ENCODE measurements around the gene MAMDC2. TPM values are rescaled to one million over a fixed set of nuclear protein-coding genes. Genes with fewer than 3 reads are reported as not detected.

Gene MAMDC2
- total and polyA plus RNA-seq, 2 of the 4 experiments (the other 2 are of a cell fraction) = 5.0 to 5.2 TPM

DNA sequence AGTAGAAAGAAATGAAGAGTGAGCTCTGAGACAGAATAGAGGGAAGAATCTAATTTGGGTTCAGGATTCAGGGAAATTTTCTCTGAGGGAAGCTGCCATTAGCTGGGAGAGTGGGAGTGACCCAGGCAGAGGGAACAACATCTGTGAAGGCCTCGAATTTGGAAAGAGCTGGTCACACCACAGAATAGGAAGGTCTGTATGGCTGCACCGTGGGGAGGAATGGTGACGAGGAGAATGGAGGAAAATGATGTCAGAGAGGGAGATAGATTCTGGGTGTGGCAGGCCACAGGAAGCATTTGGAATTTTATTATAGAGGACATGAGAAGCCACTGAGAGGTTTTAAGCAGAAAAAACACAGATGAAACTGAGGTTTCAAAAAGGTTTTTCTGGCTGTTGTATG lies 98.5 kb downstream of the MAMDC2 start:
- H3K79me1 ChIP-seq (ENCODE audit: low read depth in 1 of 2, low read length in 2 of 2) = no peaks in the 10 kb centered on the region
- CTCF ChIA-PET = no interaction called here
- no peak overlapping the region for H3K56ac ChIP-seq (ENCODE audit: extremely low read depth, insufficient read depth, low read length)
- H3K23ac ChIP-seq (ENCODE audit: low read depth, low read length) = no peak overlapping the region
- no peak overlapping the region for H4K8ac ChIP-seq (ENCODE audit: low read depth in 2 of 2, low read length in 2 of 2)
- in situ Hi-C loops (cut with MboI; ENCODE audit: low sequenced_read_pairs) = no loop called here
- TF ChIP-seq RAD21 (IDR thresholded peaks at IDR 0.05; ENCODE audit: low read length) = no peak
- TF ChIP-seq POLR2A (IDR thresholded peaks at IDR 0.05; ENCODE audit: low read depth, low read length) = no peak
- TF ChIP-seq CEBPB (IDR thresholded peaks at IDR 0.05; ENCODE audit: low read depth, low read length) = no peak
- TF ChIP-seq SMC3 (IDR thresholded peaks at IDR 0.05; ENCODE audit: low read depth, low read length) = no peak
- TF ChIP-seq RFX5 (IDR thresholded peaks at IDR 0.05; ENCODE audit: low read depth, low read length) = no peak
- no peak for TF ChIP-seq CHD1 (IDR thresholded peaks at IDR 0.05; ENCODE audit: low read depth, low read length)
- no peak for TF ChIP-seq MAFK (IDR thresholded peaks at IDR 0.05; ENCODE audit: low read depth, low read length)
- no peak for TF ChIP-seq BHLHE40 (IDR thresholded peaks at IDR 0.05; ENCODE audit: low read depth, low read length)
- no peak for TF ChIP-seq RCOR1 (IDR thresholded peaks at IDR 0.05; ENCODE audit: insufficient replicate concordance, low read length)
- TF ChIP-seq NFE2L2 (IDR thresholded peaks at IDR 0.05; ENCODE audit: low read depth, low read length) = no peak
- no peak for TF ChIP-seq MXI1 (IDR thresholded peaks at IDR 0.05; ENCODE audit: borderline replicate concordance, low read depth, low read length)
- TF ChIP-seq, protein P1, sequence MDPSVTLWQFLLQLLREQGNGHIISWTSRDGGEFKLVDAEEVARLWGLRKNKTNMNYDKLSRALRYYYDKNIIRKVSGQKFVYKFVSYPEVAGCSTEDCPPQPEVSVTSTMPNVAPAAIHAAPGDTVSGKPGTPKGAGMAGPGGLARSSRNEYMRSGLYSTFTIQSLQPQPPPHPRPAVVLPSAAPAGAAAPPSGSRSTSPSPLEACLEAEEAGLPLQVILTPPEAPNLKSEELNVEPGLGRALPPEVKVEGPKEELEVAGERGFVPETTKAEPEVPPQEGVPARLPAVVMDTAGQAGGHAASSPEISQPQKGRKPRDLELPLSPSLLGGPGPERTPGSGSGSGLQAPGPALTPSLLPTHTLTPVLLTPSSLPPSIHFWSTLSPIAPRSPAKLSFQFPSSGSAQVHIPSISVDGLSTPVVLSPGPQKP (IDR thresholded peaks at IDR 0.05; ENCODE audit: borderline replicate concordance, low read depth, low read length) = no peak
- TF ChIP-seq, protein P2, sequence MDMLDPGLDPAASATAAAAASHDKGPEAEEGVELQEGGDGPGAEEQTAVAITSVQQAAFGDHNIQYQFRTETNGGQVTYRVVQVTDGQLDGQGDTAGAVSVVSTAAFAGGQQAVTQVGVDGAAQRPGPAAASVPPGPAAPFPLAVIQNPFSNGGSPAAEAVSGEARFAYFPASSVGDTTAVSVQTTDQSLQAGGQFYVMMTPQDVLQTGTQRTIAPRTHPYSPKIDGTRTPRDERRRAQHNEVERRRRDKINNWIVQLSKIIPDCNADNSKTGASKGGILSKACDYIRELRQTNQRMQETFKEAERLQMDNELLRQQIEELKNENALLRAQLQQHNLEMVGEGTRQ (IDR thresholded peaks at IDR 0.05; ENCODE audit: low read depth, low read length) = no peak
- TF ChIP-seq FOS (IDR thresholded peaks at IDR 0.05; ENCODE audit: low read depth, low read length) = no peak
- no peak for TF ChIP-seq MAZ (IDR thresholded peaks at IDR 0.05; ENCODE audit: borderline replicate concordance, low read depth, low read length)
- TF ChIP-seq, protein P3, sequence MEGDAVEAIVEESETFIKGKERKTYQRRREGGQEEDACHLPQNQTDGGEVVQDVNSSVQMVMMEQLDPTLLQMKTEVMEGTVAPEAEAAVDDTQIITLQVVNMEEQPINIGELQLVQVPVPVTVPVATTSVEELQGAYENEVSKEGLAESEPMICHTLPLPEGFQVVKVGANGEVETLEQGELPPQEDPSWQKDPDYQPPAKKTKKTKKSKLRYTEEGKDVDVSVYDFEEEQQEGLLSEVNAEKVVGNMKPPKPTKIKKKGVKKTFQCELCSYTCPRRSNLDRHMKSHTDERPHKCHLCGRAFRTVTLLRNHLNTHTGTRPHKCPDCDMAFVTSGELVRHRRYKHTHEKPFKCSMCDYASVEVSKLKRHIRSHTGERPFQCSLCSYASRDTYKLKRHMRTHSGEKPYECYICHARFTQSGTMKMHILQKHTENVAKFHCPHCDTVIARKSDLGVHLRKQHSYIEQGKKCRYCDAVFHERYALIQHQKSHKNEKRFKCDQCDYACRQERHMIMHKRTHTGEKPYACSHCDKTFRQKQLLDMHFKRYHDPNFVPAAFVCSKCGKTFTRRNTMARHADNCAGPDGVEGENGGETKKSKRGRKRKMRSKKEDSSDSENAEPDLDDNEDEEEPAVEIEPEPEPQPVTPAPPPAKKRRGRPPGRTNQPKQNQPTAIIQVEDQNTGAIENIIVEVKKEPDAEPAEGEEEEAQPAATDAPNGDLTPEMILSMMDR (conservative IDR thresholded peaks at IDR 0.05; ENCODE audit: low read depth, low read length) = no peak
- H4K91ac ChIP-seq (ENCODE audit: insufficient read depth, low read depth, low read length) = no peak overlapping the region
- H2AK9ac ChIP-seq (replicated peaks; ENCODE audit: low read depth, low read length, poor library complexity) = no peak overlapping the region
- no peak overlapping the region for H3K27ac ChIP-seq (ENCODE audit: insufficient read depth, low read length)
- no peaks in the 10 kb centered on the region for H3K36me3 ChIP-seq (ENCODE audit: control insufficient read depth, insufficient read depth, low read length)
- BruUV-seq (replicated peaks) = no TSS peak
- dilution Hi-C loops (cut with HindIII; ENCODE audit: low sequenced_read_pairs, unreplicated experiment) = no loop called here
- DNase-seq (no peak), ATAC-seq (ENCODE audit: low read depth) (no peak)
- POLR2A ChIA-PET (ENCODE audit: unreplicated experiment) = no interaction called here
- no peaks in the 10 kb centered on the region for H3K9me3 ChIP-seq (ENCODE audit: control insufficient read depth, insufficient read depth, low read length)
- intact Hi-C loops (cut with micrococcal nuclease) = no loop called here
- no peak overlapping the region for H3K4me2 ChIP-seq (ENCODE audit: low read depth, low read length)
- no peak overlapping the region for H2BK120ac ChIP-seq (ENCODE audit: low read depth, low read length)
- H3K27me3 ChIP-seq (ENCODE audit: control insufficient read depth, insufficient read depth, low read length) = no peaks in the 10 kb centered on the region
- no CpG with 5 or more reads among the region's 3 CpGs for WGBS, 2 experiments (ENCODE audit: extremely low coverage in 2 of 2, insufficient read length in 1 of 2)
- no peak overlapping the region for H2AK5ac ChIP-seq (ENCODE audit: low read depth, low read length)
- no peak overlapping the region for H2BK5ac ChIP-seq (ENCODE audit: low read depth, low read length, poor library complexity, severe bottlenecking)
- H4K20me1 ChIP-seq (ENCODE audit: insufficient read depth, low read length) = no peaks in the 10 kb centered on the region
- H3K4me3 ChIP-seq (ENCODE audit: insufficient read depth, low read depth, low read length) = no peak overlapping the region
- H3K9ac ChIP-seq (ENCODE audit: low read depth, low read length) = no peak overlapping the region
- no peak overlapping the region for H2AFZ ChIP-seq (replicated peaks; ENCODE audit: low read length, poor library complexity)
- no peaks in the 10 kb centered on the region for H3K9me1 ChIP-seq (ENCODE audit: insufficient read depth, low read length)
- no peak overlapping the region for H2BK20ac ChIP-seq (ENCODE audit: low read depth, low read length)
- no peak overlapping the region for H4K5ac ChIP-seq (ENCODE audit: low read depth, low read length)
- no peak overlapping the region for H3K18ac ChIP-seq (ENCODE audit: low read depth, low read length)
- peaks cover 7% of the 10 kb centered on the region for H3K4me1 ChIP-seq (ENCODE audit: control insufficient read depth, insufficient read depth, low read length)
- H3K14ac ChIP-seq (replicated peaks; ENCODE audit: low read depth, low read length) = no peak overlapping the region
- no peak overlapping the region for H2BK15ac ChIP-seq (ENCODE audit: low read depth, low read length)
- no peak overlapping the region for H3K4ac ChIP-seq (ENCODE audit: low read depth, low read length)

Data from IMR-90 (cell line).